ENCODE data around the gene ASB6.

DNA sequence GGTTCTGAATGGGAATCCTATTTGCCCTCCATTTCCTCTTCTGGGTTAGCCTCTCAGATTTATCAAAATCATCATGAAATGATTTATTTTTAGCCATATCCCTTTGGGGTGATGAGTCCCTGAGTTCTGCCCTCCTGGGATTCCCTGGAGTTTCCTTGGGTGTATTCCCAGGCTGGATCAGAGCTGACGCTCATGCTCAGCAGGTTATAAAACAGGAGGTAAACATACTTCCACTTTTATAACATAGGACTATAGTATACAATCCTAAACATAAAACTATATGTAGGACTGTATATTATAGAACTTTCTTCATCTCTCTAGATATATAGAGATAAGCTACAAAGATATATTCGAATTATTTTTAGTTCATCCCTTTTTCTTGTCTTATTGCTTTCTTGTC lies 19.1 kb upstream of the ASB6 start:
- TF ChIP-seq POLR2AphosphoS5 (IDR thresholded peaks at IDR 0.05), result no peak
- TF ChIP-seq, protein P1, sequence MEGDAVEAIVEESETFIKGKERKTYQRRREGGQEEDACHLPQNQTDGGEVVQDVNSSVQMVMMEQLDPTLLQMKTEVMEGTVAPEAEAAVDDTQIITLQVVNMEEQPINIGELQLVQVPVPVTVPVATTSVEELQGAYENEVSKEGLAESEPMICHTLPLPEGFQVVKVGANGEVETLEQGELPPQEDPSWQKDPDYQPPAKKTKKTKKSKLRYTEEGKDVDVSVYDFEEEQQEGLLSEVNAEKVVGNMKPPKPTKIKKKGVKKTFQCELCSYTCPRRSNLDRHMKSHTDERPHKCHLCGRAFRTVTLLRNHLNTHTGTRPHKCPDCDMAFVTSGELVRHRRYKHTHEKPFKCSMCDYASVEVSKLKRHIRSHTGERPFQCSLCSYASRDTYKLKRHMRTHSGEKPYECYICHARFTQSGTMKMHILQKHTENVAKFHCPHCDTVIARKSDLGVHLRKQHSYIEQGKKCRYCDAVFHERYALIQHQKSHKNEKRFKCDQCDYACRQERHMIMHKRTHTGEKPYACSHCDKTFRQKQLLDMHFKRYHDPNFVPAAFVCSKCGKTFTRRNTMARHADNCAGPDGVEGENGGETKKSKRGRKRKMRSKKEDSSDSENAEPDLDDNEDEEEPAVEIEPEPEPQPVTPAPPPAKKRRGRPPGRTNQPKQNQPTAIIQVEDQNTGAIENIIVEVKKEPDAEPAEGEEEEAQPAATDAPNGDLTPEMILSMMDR (IDR thresholded peaks at IDR 0.05), result no peak
- no peak for TF ChIP-seq POLR2A (IDR thresholded peaks at IDR 0.05)
- no peak for TF ChIP-seq EP300 (IDR thresholded peaks at IDR 0.05)

Measured in sigmoid colon (tissue), 4 donors.